EH (cell line): Measurements from ENCODE around the gene DUSP14.
"Not testable (repeated sequence)": the region's sequence is repeated elsewhere in the genome, so short reads cannot be mapped to it uniquely, and the experiment has no call there.

ENCODE experiments used
- DNase-seq: peaks from one replicate; pipeline ENCODE4 v3.0.0-alpha.2; 2015; ENCODE audit warnings: low read depth

The DUSP14 gene, protein sequence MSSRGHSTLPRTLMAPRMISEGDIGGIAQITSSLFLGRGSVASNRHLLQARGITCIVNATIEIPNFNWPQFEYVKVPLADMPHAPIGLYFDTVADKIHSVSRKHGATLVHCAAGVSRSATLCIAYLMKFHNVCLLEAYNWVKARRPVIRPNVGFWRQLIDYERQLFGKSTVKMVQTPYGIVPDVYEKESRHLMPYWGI

DNA sequence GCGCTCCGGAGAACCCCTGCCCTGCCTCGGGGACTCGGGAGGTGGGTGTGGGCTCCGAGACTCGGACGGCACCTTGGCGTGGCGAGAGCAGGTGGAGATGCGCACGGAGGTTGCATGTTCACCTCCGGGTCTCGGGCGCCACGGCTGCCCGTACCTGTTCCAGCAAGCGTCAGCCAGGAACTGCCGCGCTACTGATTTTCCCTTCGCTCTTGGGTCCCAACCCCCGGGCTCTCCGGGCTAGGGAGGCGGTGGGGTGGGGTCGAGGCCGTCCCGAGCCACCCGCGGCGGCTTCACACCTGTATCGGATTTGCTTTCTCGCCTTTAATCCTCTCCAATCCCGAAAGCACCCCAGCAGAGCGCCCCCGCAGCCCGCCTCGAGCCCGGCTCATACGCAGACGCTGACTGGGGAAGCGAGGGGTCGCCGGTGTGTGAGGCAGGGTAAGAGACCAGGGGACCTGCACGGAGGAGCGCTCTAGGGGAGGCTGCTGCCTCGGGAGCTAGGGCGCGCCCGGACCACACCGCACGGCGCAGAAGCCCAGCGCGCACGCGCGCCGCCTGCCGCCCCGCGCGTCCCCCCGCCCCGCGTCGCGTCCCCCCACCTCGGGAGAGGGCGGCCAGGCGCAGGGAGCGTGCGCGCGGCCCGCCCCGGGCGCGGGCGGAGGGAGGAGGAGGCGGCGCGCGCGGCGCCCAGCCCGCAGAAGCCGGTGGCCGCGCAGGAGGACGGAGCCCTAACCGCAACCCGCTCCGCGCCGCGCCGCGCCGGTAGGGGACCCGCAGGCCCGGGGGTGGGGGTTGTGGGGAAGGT is at the start of gene DUSP14:
Gene DUSP14, plus strand, starts transcription at position 695 of the 805 bp plus-strand sequence. CDS start 22,382 bp downstream, outside the sequence.
- peak; percentile 85 for DNase-seq

DNA sequence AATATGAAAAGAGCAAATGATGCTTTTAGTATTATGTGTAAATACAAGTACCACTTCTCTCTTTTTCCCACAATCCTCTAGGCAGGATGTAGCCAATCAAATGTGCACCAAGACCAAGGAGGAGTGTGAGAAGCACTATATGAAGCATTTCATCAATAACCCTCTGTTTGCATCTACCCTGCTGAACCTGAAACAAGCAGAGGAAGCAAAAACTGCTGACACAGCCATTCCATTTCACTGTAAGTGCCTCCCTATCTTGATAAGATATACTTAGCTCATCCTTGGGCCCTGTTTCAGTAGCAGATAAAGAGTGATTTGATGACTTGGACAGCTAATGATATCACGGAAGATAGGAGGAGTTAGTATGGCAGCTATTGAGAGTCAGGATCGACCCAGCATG is 49.3 kb upstream of the DUSP14 start:
- no peak for DNase-seq

DNA sequence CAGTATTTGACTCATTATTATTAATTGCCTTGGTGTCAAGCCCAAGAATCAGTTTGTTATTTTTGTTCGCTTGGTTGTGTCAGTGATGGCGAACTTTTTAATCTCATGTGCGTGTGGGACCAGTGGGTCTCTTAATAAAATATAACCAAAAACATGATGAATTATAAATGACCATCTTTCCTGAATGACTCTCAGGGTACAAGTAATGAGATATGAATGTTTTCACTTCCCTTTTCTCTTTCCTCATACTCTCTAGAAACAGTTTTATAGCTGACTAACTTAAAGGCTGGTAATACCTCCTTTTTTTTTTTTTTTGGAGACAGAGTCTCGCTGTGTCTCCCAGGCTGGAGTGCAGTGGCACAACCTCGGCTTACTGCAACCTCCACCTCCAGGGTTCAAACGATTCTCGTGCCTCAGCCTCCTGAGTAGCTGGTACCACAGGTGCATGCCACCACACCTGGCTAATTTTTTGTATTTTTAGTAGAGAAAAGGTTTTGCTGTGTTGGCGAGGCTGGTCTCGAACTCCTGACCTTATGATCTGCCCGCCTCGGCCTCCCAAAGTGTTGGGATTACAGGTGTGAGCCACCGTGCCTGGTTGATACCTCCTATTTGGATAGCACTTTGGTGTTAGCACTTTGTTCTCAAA is 48.2 kb upstream of the DUSP14 start:
- peak; percentile 31 for DNase-seq

DNA sequence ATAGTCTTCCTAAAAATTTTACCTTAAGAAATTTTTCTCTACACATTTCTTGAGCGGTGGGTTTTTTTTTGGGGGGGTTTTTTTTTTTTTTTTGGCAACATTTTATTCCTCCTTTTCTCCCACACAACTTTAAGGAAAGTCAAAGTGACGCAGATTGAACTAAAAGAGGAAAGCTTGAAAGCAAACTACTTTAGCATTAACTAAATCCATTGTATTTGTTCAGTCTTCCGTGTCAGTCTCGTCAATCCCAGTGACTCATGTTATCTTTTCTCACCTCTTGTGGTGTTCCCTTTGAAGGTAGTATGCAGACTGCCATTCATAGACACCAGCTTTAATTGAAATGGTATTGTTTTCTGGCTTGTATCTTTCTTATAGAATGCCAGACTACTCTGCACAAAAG is 43.7 kb upstream of the DUSP14 start:
- DNase-seq = no peak

DNA sequence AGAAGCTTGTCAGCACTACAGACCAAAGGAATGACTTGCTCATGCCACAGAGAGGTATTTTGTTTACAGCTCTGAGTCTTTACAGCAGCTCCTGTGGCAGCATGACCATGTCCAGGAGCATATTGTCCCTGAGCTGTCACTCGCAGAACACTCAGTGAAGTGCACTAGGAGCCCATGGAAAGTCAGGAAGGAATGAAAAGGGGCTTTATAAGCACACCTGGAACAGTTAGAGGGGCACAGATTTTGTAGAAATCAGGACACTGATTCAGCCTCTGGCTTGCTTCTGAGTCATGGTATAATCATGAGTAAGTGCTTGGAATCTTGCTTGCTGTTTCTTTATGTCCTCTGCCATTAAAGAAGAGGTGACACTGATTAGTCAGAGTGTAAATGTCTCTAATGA is 42.0 kb upstream of the DUSP14 start:
- peak; percentile 67 for DNase-seq

DNA sequence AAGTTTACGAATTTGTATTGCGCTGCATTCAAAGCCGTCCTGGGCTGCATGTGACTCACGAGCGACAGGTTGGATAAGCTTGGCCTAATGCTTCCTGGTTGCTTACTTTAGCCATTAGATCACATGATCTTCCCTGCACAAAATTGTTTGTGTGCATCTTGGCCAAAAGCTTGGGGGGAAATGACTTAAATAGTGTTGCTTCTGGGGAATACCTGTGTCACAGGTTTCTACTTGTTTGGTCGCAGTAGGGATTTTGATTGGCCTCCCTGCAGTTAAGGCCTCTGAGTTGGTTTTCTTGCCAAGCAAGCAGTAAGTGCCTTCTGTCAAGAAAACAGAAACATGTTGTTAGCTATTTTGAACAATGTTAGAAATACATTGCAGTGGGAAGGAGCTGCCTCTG is 39.6 kb upstream of the DUSP14 start:
- no peak for DNase-seq

DNA sequence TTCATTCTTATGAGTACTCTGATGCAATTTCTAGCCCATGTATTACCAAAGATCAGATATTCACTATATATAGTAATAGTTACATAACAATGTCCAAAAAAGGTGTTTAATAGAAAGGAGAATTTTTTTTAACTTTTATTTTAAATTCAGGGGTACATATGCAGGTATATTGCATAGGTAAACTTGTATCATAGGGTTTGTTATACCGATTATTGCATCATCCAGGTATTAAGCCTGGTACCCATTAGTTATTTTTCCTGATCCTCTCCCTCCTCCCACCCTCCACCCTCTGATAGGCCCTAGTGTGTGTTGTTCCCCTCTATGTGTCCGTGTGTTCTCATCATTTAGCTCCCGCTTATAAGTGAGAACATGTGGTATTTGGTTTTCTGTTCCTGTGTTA is 31.9 kb upstream of the DUSP14 start:
- DNase-seq = not testable (repeated sequence)

DNA sequence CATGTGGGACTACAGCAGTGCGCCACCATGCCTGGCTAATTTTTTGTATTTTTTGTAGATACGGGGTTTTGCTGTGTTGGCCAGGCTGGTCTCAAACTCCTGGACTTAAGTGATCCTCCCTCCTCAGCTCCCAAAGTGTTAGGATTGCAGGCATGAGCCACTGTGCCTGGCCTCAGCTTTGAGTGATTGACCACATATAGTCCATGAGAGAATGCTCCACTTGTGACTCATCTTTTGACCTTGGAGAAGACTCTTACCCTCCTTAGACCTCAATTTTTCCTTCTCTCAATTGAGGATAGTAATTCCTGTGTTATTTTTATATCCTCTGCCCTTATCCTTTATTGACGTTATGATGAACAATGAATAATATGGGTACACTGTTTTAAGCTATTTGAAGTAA is 30.9 kb upstream of the DUSP14 start:
- peak; percentile 94 for DNase-seq

DNA sequence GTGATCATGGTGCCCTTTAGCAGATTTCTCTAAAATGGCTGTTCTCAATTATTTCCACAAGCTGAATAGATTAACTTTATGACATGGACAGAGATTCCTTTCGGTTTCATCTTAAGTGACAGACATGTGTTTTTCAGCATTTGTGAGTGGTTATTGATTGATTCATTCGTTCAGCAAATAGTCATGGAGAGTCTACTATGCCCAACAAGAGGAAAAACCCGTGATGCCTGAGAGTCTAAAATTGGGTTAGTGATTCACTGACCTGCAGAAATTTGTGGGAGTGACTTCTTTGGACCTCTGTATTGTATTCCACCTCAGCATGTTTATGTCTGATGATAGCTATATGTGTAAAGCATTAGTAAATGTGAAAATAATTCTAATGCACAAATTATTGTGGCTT is 28.0 kb upstream of the DUSP14 start:
- no peak for DNase-seq

DNA sequence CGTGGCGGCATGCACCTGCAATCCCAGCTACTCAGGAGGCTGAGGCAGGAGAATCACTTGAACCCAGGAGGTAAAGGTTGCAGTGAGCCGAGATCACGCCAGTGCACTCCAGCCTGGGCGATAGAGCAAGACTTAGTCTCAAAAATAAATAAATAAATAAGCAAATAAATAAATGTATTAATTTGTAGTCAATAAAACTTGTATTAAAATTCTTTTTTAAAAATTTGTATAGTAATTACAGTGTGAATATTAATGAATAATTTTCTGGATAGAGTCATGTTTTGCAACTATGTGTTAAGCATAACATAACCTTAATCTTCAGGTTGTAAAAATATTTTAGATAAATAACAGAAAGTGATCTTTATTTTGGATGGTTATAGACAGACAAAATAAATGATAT is 27.2 kb upstream of the DUSP14 start:
- no peak for DNase-seq

DNA sequence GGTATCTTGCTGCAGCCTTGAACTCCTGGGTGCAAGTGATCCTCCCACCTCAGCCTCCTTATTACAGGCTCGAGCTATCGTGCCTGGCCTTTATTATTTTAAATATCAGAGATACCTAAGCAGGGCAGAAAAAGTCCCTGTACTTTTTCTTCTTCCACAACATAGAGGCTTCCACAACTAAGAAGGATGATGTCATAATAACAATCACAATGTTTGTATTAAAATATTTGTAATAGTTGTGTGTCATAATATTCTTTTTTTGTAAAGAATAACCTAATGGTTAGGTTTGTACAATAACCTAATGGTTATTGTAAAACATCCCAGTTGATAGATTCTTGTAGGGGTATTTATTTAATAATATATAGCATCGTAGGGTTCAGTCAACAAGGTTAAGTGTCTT is 26.7 kb upstream of the DUSP14 start:
- DNase-seq = no peak

DNA sequence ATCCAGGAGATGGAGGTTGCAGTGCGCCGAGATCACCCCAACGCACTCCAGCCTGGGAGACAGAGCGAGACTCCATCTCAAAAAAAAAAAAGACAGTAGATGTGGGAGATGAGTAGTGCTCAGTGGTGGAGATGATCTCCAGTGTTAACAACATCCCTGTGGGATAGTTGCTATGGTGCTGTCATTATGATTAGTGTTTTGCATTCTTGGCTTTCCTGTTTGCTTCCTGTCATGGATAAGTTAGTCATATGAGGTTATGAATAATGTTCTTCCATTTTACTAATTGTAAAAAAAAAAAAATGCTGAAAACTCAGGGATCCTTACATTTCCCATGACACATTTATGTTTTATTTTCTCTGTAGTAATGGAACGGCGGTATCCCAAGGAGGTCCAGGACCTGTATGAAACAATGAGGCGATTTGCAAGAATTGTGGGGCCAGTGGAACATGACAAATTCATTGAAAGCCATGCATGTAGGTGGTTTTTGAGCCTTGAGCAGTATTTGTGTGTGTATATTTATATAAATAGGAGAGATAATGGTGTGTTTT is 24.5 kb upstream of the DUSP14 start:
- DNase-seq = peak; percentile 85

DNA sequence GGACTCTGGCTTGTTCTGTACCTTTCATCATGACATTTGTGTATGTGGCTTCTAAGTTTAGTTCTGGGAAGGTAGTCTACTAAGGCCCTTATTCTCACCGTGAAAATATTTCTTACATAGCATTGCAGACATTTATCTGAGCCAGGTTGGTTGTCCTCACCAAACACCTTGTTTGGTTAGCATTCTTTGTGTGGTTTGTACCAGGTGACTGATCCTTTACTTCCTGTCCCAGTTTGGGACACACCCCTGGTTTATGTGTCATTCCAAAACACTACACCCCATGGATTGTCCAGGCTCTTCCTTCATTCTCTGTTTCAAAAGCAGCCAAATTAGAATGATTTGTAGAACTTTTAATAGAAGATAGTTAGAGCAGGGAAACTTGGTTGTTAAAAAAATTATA is 23.2 kb upstream of the DUSP14 start:
- DNase-seq = no peak

DNA sequence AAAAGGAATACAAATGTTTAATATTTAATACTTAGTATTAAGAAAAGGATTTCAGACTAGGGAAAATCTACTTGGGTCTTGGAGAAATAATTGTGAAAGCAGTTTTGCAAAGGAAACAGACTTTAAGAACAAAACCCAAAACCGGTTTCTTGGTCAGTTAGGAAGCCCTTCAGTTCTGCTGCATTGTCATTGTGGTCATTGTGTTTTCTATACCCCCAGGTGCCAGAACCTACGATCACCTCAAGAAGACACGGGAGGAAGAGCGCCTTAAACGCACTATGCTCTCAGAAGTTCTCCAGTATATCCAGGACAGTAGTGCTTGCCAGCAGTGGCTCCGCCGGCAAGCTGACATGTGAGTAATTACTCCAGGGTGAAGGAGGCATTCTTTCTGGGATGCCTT is 19.5 kb upstream of the DUSP14 start:
- DNase-seq = no peak

DNA sequence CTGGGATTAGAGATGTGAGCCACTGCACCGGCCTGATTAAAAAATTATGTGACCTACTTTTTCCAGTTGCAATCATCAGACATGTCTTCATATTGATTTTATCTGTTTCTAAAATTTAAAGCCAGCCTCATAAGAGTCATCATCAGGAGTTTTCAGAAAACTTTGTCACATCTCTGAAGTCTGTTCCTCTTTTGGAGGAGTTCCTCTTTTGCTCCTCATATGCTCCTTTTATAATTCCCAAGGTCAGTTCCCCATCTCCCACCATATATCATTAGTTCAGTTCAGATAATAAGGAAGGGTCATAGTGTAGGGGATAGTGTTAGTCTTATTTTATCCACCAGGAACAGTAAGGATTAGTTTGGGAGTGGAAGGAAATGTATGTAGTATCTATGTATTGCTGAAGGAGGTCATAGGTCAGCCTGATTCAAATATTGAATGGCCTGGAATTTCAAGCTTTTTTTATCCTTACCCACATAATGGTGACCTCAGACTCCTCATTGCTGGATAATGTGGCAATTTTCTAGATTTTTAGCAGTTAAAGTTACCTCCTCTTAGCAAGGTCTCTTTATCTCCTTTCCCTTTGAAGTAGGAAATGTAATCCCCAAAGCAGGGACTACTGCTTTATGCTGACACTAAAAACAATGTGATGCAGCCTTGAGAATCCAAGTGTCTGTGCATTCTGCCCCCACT is 13.8 kb upstream of the DUSP14 start:
- peak; percentile 29 for DNase-seq

DNA sequence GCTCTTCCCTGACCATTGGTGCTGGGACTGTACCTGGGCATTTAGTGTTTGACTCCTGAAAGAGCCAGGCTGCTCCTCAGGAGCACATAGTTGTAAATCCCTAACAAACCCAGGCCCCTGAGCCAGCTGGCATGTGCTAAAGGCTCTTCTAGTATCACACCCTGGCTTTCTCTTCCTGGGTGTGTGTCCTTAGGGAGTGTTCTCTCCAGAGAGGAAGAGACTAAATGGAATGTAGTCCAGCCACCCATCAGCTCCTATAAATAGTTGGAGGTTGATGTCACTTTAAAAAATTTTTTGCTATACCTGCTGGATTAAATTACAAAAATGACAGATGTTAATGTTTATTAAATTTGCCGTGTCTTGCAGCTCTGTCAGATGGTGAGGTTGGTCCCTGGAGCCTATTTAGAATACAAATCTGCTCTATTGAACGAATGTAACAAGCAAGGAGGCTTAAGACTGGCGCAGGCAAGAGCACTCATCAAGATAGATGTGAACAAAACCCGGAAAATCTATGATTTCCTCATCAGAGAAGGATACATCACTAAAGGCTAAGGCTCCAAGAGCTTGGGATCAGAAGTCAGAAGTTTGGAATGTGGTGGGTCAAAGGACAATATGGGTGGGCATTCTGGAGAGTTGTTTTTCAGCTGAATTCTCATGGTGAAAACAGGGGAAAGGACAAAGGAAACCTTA is 13.1 kb upstream of the DUSP14 start:
- DNase-seq = peak; percentile 85

DNA sequence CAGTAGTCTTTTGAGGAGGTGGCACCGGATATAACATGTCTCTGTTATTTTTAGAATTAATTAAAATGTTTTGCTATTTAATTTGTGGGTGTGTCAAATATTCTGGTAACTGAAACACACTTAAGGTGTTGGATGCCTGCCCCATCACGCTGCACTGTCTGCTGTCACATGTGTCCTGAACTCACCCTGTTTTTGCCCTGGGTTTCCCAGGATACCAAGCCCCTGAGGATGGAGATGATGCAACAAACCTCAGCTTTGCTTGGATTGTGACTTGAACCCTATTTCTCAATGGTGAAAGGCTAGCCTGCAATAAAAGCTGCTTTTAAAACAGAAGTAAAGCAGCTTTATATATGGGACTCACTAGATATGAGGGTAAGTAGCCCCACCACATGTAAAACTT is 11.5 kb upstream of the DUSP14 start:
- DNase-seq = peak; percentile 83

DNA sequence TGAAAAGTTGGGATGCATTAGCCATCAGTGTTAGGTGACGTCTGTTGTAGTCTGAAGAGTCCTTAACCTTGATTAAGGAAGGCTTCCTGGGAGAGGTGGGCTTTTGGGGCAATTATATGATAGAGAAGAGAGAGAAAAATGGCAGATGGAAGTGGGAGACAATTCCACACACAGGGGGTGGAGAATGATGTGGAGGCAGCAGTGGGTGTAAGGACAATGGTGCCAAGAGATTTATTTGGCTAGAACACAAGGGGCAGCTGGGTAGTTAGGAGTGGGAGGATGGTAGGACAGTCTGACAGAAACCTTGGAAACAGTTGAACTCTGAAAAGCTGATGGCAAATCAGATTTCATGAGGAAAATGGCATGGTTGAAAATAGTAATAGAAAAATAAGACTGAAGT is 10.7 kb upstream of the DUSP14 start:
- DNase-seq = no peak

DNA sequence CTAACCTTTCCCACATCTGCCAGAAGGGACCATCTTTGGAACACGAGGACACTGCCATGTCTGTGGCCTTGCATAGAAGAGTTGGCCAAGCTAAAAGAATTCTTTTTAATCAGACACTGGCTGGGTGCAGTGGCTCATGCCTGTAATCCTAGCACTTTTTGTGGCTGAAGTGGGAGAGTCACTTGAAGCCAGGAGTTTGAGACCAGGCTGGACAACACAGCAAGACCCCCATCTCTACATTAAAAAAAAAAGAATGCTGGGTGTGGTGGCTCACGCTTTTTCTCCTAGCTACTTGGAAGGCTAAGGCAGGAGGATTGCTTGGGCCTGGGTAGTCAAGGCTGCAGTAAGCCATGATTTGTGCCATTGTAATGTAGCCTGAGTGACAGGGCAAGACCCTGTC is 9.3 kb upstream of the DUSP14 start:
- no peak for DNase-seq

DNA sequence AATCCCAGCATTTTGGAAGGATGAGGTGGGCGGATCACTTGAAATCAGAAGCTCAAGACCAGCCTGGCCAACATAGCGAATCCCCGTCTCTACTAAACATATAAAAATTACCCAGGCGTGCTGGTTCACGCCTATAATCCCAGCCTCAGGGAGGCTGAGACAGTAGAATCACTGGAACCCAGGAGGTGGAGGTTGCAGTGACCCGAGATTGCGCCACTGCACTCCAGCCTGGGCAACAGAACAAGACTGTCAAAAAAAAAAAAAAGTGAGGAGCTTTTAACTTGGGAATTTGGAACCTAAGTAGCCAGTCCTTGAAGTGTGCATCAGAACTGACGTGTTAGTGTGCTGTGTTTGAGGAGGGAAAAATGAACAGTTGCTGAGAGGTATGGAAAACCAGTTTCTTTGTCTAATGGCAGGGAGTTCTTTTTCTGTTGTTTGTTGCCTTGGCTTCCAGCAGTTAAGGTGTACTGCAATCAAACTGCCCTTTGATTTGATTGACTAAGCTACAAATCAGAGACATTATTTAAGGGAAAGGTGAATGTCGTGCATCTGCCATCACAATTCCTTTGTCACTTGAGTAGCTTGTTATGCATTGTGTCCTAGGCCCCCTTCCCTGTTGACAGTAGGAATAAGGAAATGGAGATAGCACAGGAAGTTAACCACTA is 8.6 kb upstream of the DUSP14 start:
- no peak for DNase-seq

DNA sequence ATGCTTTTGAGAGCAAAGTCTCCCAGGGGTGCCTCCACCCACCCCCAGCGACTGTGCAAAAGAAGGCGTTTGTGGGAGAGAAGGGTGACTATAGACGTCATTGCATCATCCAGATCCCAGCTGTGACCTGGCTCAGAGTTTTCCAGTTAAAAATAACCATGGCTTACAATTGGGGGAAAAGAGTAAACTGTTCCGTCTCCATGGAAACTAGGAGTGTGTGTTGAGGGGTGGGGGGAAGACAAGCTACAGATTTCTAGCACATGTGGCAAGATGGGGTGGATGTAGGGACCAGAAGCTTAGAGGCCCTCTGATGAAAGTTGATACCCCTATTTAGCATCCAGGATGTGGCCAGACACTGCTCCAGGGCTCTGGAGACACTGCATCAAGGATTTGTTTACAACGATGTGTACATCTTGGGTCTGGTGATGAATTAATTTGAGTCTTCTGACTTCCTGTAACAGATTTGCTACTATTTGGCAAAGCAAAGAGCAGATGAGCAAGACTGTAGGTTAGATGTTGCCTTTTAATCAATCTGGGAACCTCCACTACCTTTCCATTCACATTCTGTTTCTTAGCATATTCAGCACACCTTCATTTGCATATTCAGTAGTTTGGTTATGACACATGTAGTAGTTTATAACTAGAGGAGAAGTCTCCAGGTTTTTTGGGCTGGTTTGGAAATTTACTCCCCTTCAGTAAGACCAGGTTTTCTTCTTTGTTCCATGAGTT is 6.2 kb upstream of the DUSP14 start:
- peak; percentile 95 for DNase-seq
